SK-N-SH (cell line): ENCODE results near the gene CASK. TPM values are rescaled to one million over a fixed set of nuclear protein-coding genes. Genes with fewer than 3 reads are reported as not detected.

Source experiments
- CTCF ChIA-PET: fragments of 300-600, 350-600 bp; formaldehyde crosslinking; extraction: SDS; loops from one replicate; lab custom pipeline; 2021; lab: Yijun Ruan, JAX
- POLR2A ChIA-PET: fragments of 350-600 bp; sonication (Branson Sonifier 250); formaldehyde crosslinking; extraction: SDS; loops from one replicate; lab custom pipeline; 2020; ENCODE audit warnings: antibody characterized with exemption, inconsistent platforms; lab: Yijun Ruan, JAX
- DNase-seq: peaks from one replicate; pipeline ENCODE4 v3.0.0; 2012
- H2AFZ ChIP-seq: fragments of 200-600 bp; sonication (generic); 2 replicates; pipeline ENCODE4 v1.8.1; 2016; ENCODE audit warnings: antibody characterized with exemption, mild to moderate bottlenecking, low read depth
- H3F3A ChIP-seq: fragments of 200-600 bp; sonication (generic); replicated peaks from 2 replicates; pipeline ENCODE3; 2016; ENCODE audit warnings: antibody characterized with exemption, mild to moderate bottlenecking; ENCODE audit not compliant: insufficient read depth
- H3K27ac ChIP-seq, 2 experiments: fragments of 200-500 bp in 1 of 2; fragments of 200-600 bp in 1 of 2; sonication (Bioruptor generic) in 1 of 2; sonication (generic), shearing (Covaris generic) in 1 of 2; 2 replicates each; pipeline versions ENCODE4 v1.5.1 to v1.6.1; 2014 to 2016; ENCODE audit warnings: low read depth in 2 of 2, inconsistent platforms in 1 of 2, low read length in 1 of 2, mild to moderate bottlenecking in 1 of 2, mixed read lengths in 1 of 2
- H3K27me3 ChIP-seq: fragments of 200-600 bp; sonication (generic), shearing (Covaris generic); 2 replicates; pipeline ENCODE4 v1.6.1; 2016; ENCODE audit warnings: mixed run types; ENCODE audit not compliant: insufficient read depth
- H3K36me3 ChIP-seq, 2 experiments: fragments of 200-500 bp in 1 of 2; fragments of 200-600 bp in 1 of 2; sonication (Bioruptor generic) in 1 of 2; sonication (generic) in 1 of 2; replicated peaks in 1 of 2; 2 replicates each; pipeline versions ENCODE3 to v1.5.1; 2014 to 2016; ENCODE audit warnings: low read length in 1 of 2, mild to moderate bottlenecking in 1 of 2; ENCODE audit not compliant: insufficient read depth in 2 of 2, control insufficient read depth in 1 of 2
- H3K4me1 ChIP-seq, 2 experiments: fragments of 200-500 bp in 1 of 2; fragments of 200-600 bp in 1 of 2; sonication (Bioruptor generic) in 1 of 2; sonication (generic), shearing (Covaris generic) in 1 of 2; 2 replicates each; pipeline versions ENCODE4 v1.5.1 to v1.6.1; 2014 to 2016; ENCODE audit warnings: low read depth in 1 of 2, low read length in 1 of 2, mixed run types in 1 of 2; ENCODE audit not compliant: insufficient read depth in 2 of 2, control insufficient read depth in 1 of 2
- H3K4me2 ChIP-seq: fragments of 200-600 bp; sonication (generic), shearing (Covaris generic); 2 replicates; pipeline ENCODE4 v1.6.1; 2017; ENCODE audit warnings: mixed run types
- H3K4me3 ChIP-seq, 2 experiments: fragments of 200-500 bp in 1 of 2; fragments of 200-600 bp in 1 of 2; sonication (Bioruptor generic) in 1 of 2; sonication (generic), shearing (Covaris generic) in 1 of 2; 2 replicates each; pipeline versions ENCODE4 v1.5.1 to v1.8.1; 2014 to 2016; ENCODE audit warnings: low read depth in 2 of 2, inconsistent platforms in 1 of 2, low read length in 1 of 2, mild to moderate bottlenecking in 1 of 2, mixed read lengths in 1 of 2, moderate library complexity in 1 of 2
- H3K79me2 ChIP-seq: fragments of 200-600 bp; sonication (generic); 2 replicates; pipeline ENCODE4 v1.8.1; 2017; ENCODE audit warnings: mild to moderate bottlenecking; ENCODE audit not compliant: insufficient read depth
- H3K9ac ChIP-seq: fragments of 200-600 bp; sonication (generic); 2 replicates; pipeline ENCODE4 v1.6.1; 2017; ENCODE audit warnings: mixed run types
- H3K9me2 ChIP-seq: fragments of 200-600 bp; sonication (generic); 2 replicates; pipeline ENCODE4 v1.6.1; 2017; ENCODE audit warnings: mixed run types
- H3K9me3 ChIP-seq: fragments of 200-600 bp; sonication (generic); 2 replicates; pipeline ENCODE4 v1.6.1; 2017; ENCODE audit warnings: mixed run types, mild to moderate bottlenecking, moderate library complexity
- H4K20me1 ChIP-seq: fragments of 200-600 bp; sonication (generic); 2 replicates; pipeline ENCODE4 v1.6.1; 2017; ENCODE audit warnings: mild to moderate bottlenecking, mixed run types; ENCODE audit not compliant: insufficient read depth
- CTCF ChIP-seq: fragments of 200-600 bp; sonication (generic); IDR thresholded peaks from 2 replicates; pipeline ENCODE4 v1.6.1; 2017; ENCODE audit warnings: antibody characterized with exemption, mild to moderate bottlenecking, moderate library complexity
- ELF1 ChIP-seq: IDR thresholded peaks from 2 replicates; pipeline ENCODE4 v1.4.0; 2012
- EZH2phosphoT487 ChIP-seq: fragments of 200-600 bp; sonication (generic); IDR thresholded peaks from 2 replicates; pipeline ENCODE4 v1.6.1; 2017; ENCODE audit warnings: low read depth, mixed run types, mild to moderate bottlenecking, antibody characterized with exemption, moderate library complexity, borderline replicate concordance
- FOSL2 ChIP-seq: IDR thresholded peaks from 2 replicates; pipeline ENCODE4 v1.4.0; 2012; ENCODE audit warnings: low read depth, mild to moderate bottlenecking, moderate library complexity, borderline replicate concordance
- FOXJ3 ChIP-seq: sonication (generic); formaldehyde crosslinking; IDR thresholded peaks from 2 replicates; pipeline ENCODE4 v1.5.1; 2020; ENCODE audit warnings: mild to moderate bottlenecking, missing genetic modification reagents
- FOXM1 ChIP-seq: IDR thresholded peaks from 2 replicates; pipeline ENCODE4 v1.4.0; 2012; ENCODE audit warnings: low read depth, mild to moderate bottlenecking
- GATA2 ChIP-seq: sonication (generic); formaldehyde crosslinking; IDR thresholded peaks from 2 replicates; pipeline ENCODE4 v1.5.0; 2020; ENCODE audit warnings: mild to moderate bottlenecking, missing genetic modification reagents
- IRF3 ChIP-seq: fragments of 150-350 bp; IDR thresholded peaks from 2 replicates; pipeline ENCODE4 v1.6.1; 2016; ENCODE audit warnings: mild to moderate bottlenecking, low read depth, low read length
- MXI1 ChIP-seq: IDR thresholded peaks from 2 replicates; pipeline ENCODE4 v1.6.1; 2012; ENCODE audit warnings: mild to moderate bottlenecking, low read depth, low read length, improper control_type of control experiment
- NRF1 ChIP-seq: IDR thresholded peaks from 2 replicates; pipeline ENCODE4 v1.6.1; 2012; ENCODE audit warnings: low read depth, mild to moderate bottlenecking, low read length
- RXRA ChIP-seq: IDR thresholded peaks from 2 replicates; pipeline ENCODE4 v1.4.0; 2012; ENCODE audit warnings: low read depth, mild to moderate bottlenecking, borderline replicate concordance
- SMC3 ChIP-seq: IDR thresholded peaks from 2 replicates; pipeline ENCODE4 v1.6.1; 2012; ENCODE audit warnings: low read depth, low read length, improper control_type of control experiment
- TAF1 ChIP-seq: IDR thresholded peaks from 2 replicates; pipeline ENCODE4 v1.6.1; 2012; ENCODE audit warnings: low read depth, mild to moderate bottlenecking, low read length, moderate library complexity, borderline replicate concordance
- TCF12 ChIP-seq: IDR thresholded peaks from 2 replicates; pipeline ENCODE4 v1.4.0; 2012
- USF2 ChIP-seq: fragments of 150-350 bp; IDR thresholded peaks from 2 replicates; pipeline ENCODE4 v1.6.1; 2017; ENCODE audit warnings: antibody characterized with exemption, low read length, low read depth, borderline replicate concordance
- ZBTB33 ChIP-seq: IDR thresholded peaks from 2 replicates; pipeline ENCODE4 v1.4.0; 2012; ENCODE audit warnings: low read depth, borderline replicate concordance
- WGBS: methylation state at CpG from one replicate; pipeline ENCODE4 v1.1.6; 2017; ENCODE audit warnings: low lambda C conversion rate; 5-methylcytosine and 5-hydroxymethylcytosine counted together
- polyA plus RNA-seq, 3 experiments: library from polyadenylated mRNA; depleted of rRNA; stranded (reverse); fragments of >200 nt; gene quantifications; 2 replicates each; pipeline ENCODE4 v1.2.3, GENCODE V29; 2012

Gene CASK
- polyA plus RNA-seq, 1 of the 3 experiments (the other 2 are of a cell fraction): 7.0 TPM

GRCh38 chrX:41600291-41600690 lies 323.1 kb downstream of the CASK start:
- Histone ChIP-seq H3K79me2 (no peaks in the 10 kb centered on the region), H3K4me1 (no peaks in the 10 kb centered on the region), H3K9me3 (no peaks in the 10 kb centered on the region), H3K27ac (peak overlapping the region in 1 of 2 experiments; percentile 47; a peak in 3 of 4 replicates), H3K36me3 (no peaks in the 10 kb centered on the region), H3K9me2 (no peaks in the 10 kb centered on the region), H3K9ac (no peak overlapping the region), H2AFZ (no peak overlapping the region), H3K4me3 (no peak overlapping the region), H3K4me2 (no peak overlapping the region), H3K27me3 (no peaks in the 10 kb centered on the region), H4K20me1 (no peaks in the 10 kb centered on the region), H3F3A (peaks cover 9% of the 10 kb centered on the region)
- whole genome bisulfite sequencing: 24% methylated on average over 2 of the region's 2 CpGs
- ChIA-PET CTCF (interaction anchor here (0.5 kb wide), 1 partner anchor 769 kb away, joined by 3 read pairs; no protein-coding TSS in a partner anchor), POLR2A (no interaction called here)
- peak; percentile 13; the same call in 1 of the 2 replicates for TF ChIP-seq FOSL2
- no peak for TF ChIP-seq MXI1
- DNase-seq: no peak

GRCh38 chrX:41599507-41599906 lies 323.8 kb downstream of the CASK start:
- Histone ChIP-seq H3F3A (peaks cover 9% of the 10 kb centered on the region), H3K36me3 (no peaks in the 10 kb centered on the region), H3K4me3 (no peak overlapping the region), H3K9me3 (no peaks in the 10 kb centered on the region), H3K27ac (peak overlapping the region in 1 of 2 experiments; percentile 47; a peak in 3 of 4 replicates), H3K4me1 (no peaks in the 10 kb centered on the region), H3K9me2 (no peaks in the 10 kb centered on the region), H3K79me2 (no peaks in the 10 kb centered on the region), H3K9ac (no peak overlapping the region), H4K20me1 (no peaks in the 10 kb centered on the region), H3K27me3 (no peaks in the 10 kb centered on the region), H3K4me2 (no peak overlapping the region), H2AFZ (no peak overlapping the region)
- TF ChIP-seq IRF3: no peak
- no peak for TF ChIP-seq FOXJ3 (CRISPR knock-in tag)
- TF ChIP-seq EZH2phosphoT487: no peak
- TF ChIP-seq NRF1: no peak
- ChIA-PET CTCF (no interaction called here), POLR2A (no interaction called here)
- DNase-seq: no peak
- WGBS: 63% methylated on average over 1 of the region's 1 CpG

GRCh38 chrX:41596596-41596995 lies 326.8 kb downstream of the CASK start:
- 52% methylated on average over 3 of the region's 3 CpGs for WGBS
- H3K79me2 ChIP-seq: no peaks in the 10 kb centered on the region
- POLR2A ChIA-PET: no interaction called here
- TF ChIP-seq TAF1 (no peak), USF2 (no peak), FOXJ3 (CRISPR knock-in tag) (no peak), SMC3 (no peak), ZBTB33 (no peak), NRF1 (no peak), RXRA (no peak), TCF12 (no peak), FOSL2 (no peak), ELF1 (no peak), FOXM1 (no peak), CTCF (no peak), GATA2 (CRISPR knock-in tag) (no peak)

More at GRCh38 chrX:41596596-41596995, 326.8 kb downstream of the CASK start:
- H3K27me3 ChIP-seq: no peaks in the 10 kb centered on the region; the same call in 1 of the 2 replicates
- DNase-seq: no peak
- H3K4me2 ChIP-seq: no peak overlapping the region
- H3K9ac ChIP-seq: no peak overlapping the region
- H3K36me3 ChIP-seq: no peaks in the 10 kb centered on the region
- H4K20me1 ChIP-seq: no peaks in the 10 kb centered on the region
- no peak overlapping the region for H2AFZ ChIP-seq
- H3K9me2 ChIP-seq: no peaks in the 10 kb centered on the region
- CTCF ChIA-PET: interaction anchor here (1.2 kb wide), 1 partner anchor 10 kb away, joined by 3 read pairs; no protein-coding TSS in a partner anchor
- peaks cover 9% of the 10 kb centered on the region for H3F3A ChIP-seq
- no peaks in the 10 kb centered on the region for H3K9me3 ChIP-seq
- H3K27ac ChIP-seq: no peak overlapping the region
- H3K4me3 ChIP-seq: no peak overlapping the region
- no peaks in the 10 kb centered on the region for H3K4me1 ChIP-seq
